Ovary (tissue), 3 donors: ENCODE results near the gene HAPLN1.

Experiments used
- CTCF ChIP-seq, 3 donors: fragments of 450-650 bp in 2 of 3; fragments of 200-600 bp in 1 of 3; IDR thresholded peaks; one replicate each; pipeline versions ENCODE4 v1.5.1 to v1.8.0; 2016 to 2022; ENCODE audit warnings: antibody characterized with exemption in 3 of 3, mild to moderate bottlenecking in 1 of 3
- EP300 ChIP-seq: sonication (generic); formaldehyde crosslinking; IDR thresholded peaks from one replicate; pipeline ENCODE4 v1.6.1; 2017; ENCODE audit warnings: antibody characterized with exemption
- donor health status: DM: no; HTN: no; CAD: no.

GRCh38 chr5:83589786-83590185 lies 130.9 kb downstream of the HAPLN1 start:
- TF ChIP-seq CTCF (IDR thresholded peaks at IDR 0.05): no peak
- no peak for TF ChIP-seq EP300
